HCT116 (cell line): ENCODE data around the gene SEMA6D. TPM values are rescaled to one million over a fixed set of nuclear protein-coding genes. Genes with fewer than 3 reads are reported as not detected.

Experiments
- ATAC-seq: fragments of 200-7000 bp; cut with Tn5 transposase; 2 replicates; pipeline ENCODE4 v1.9.1; 2020; ENCODE audit warnings: mild to moderate bottlenecking, moderate library complexity
- BruUV-seq: library from RNA; stranded (reverse); fragments of 400-500 nt; replicated peaks from 2 replicates; lab custom pipeline; 2021; lab: Mats Ljungman, UMichigan
- CTCF ChIA-PET: fragments of 300-600 bp; sonication (Branson Sonifier 250); formaldehyde crosslinking; loops from one replicate; lab custom pipeline; 2021; ENCODE audit warnings: antibody characterized with exemption; lab: Charles Lee
- POLR2A ChIA-PET: fragments of 300-600, 350-600 bp; sonication (Branson Sonifier 250); formaldehyde crosslinking; loops from one replicate; lab custom pipeline; 2021; ENCODE audit warnings: antibody characterized with exemption; lab: Charles Lee
- RAD21 ChIA-PET, 2 experiments: fragments of 300-600 bp; sonication (Branson Sonifier 250); formaldehyde crosslinking; loops; one replicate each; lab custom pipeline; 2023; ENCODE audit warnings: low total read pairs in 2 of 2; ENCODE audit not compliant: uncharacterized antibody in 2 of 2, unreplicated experiment in 2 of 2, low non-redundant PET in 1 of 2; lab: Charles Lee
- DNase-seq: peaks from one replicate; pipeline ENCODE4 v3.0.0-alpha.2; 2010; ENCODE audit warnings: low read depth, low spot score
- H2AFZ ChIP-seq: fragments of 200-600 bp; shearing (Covaris generic), sonication (generic); 2 replicates; pipeline ENCODE4 v1.6.1; 2017; ENCODE audit warnings: low read depth, mixed run types, mixed read lengths, antibody characterized with exemption, low read length; ENCODE audit not compliant: poor library complexity, severe bottlenecking
- H3K27ac ChIP-seq: 2 replicates; pipeline ENCODE4 v1.5.1; 2012; ENCODE audit warnings: low read depth, low read length
- H3K27me3 ChIP-seq: fragments of 200-600 bp; sonication (generic); 2 replicates; pipeline ENCODE4 v1.6.1; 2016; ENCODE audit warnings: mixed run types, low read length, mixed read lengths; ENCODE audit not compliant: insufficient read depth
- H3K36me3 ChIP-seq, 2 experiments: fragments of 200-500 bp in 1 of 2; fragments of 200-600 bp in 1 of 2; sonication (Bioruptor generic) in 1 of 2; sonication (generic) in 1 of 2; 2 replicates each; pipeline versions ENCODE4 v1.5.1 to v1.6.1; 2014 to 2016; ENCODE audit warnings: low read length in 2 of 2, inconsistent platforms in 1 of 2, mixed read lengths in 1 of 2, mixed run types in 1 of 2; ENCODE audit not compliant: insufficient read depth in 2 of 2, control insufficient read depth in 1 of 2
- H3K4me1 ChIP-seq, 2 experiments: fragments of 200-600 bp in 1 of 2; sonication (generic) in 1 of 2; 2 replicates each; pipeline versions ENCODE4 v1.5.1 to v1.6.1; 2012 to 2017; ENCODE audit warnings: low read length in 2 of 2, inconsistent platforms in 1 of 2, mild to moderate bottlenecking in 1 of 2, mixed read lengths in 1 of 2, mixed run types in 1 of 2, moderate library complexity in 1 of 2; ENCODE audit not compliant: insufficient read depth in 2 of 2, control insufficient read depth in 1 of 2
- H3K4me2 ChIP-seq: fragments of 200-600 bp; sonication (generic); 2 replicates; pipeline ENCODE4 v1.6.1; 2017; ENCODE audit warnings: mixed run types, low read length, mixed read lengths
- H3K4me3 ChIP-seq, 2 experiments: fragments of 200-600 bp in 1 of 2; sonication (generic) in 1 of 2; replicated peaks in 1 of 2; 2 replicates each; pipeline ENCODE4 v1.5.1; 2011 to 2016; ENCODE audit warnings: low read length in 2 of 2, control low read depth in 1 of 2, low read depth in 1 of 2, mild to moderate bottlenecking in 1 of 2, mixed read lengths in 1 of 2, mixed run types in 1 of 2
- H3K79me2 ChIP-seq: fragments of 200-600 bp; sonication (generic); 2 replicates; pipeline ENCODE4 v1.6.1; 2017; ENCODE audit warnings: mild to moderate bottlenecking, mixed run types, low read length, moderate library complexity, mixed read lengths; ENCODE audit not compliant: insufficient read depth
- H3K9ac ChIP-seq: fragments of 200-600 bp; sonication (generic); 2 replicates; pipeline ENCODE4 v1.6.1; 2016; ENCODE audit warnings: low read length, mixed read lengths
- H3K9me2 ChIP-seq: fragments of 200-600 bp; sonication (generic), shearing (Covaris generic); 2 replicates; pipeline ENCODE4 v1.6.1; 2017; ENCODE audit warnings: mixed run types, mild to moderate bottlenecking, moderate library complexity; ENCODE audit not compliant: insufficient read depth
- H3K9me3 ChIP-seq, 2 experiments: fragments of 200-500 bp in 1 of 2; fragments of 200-600 bp in 1 of 2; sonication (Bioruptor generic) in 1 of 2; sonication (generic) in 1 of 2; 2 replicates each; pipeline ENCODE4 v1.6.1; 2014 to 2017; ENCODE audit warnings: low read length in 2 of 2, mixed read lengths in 2 of 2, inconsistent platforms in 1 of 2, low read depth in 1 of 2, mild to moderate bottlenecking in 1 of 2, mixed run types in 1 of 2, moderate library complexity in 1 of 2; ENCODE audit not compliant: control insufficient read depth in 1 of 2, insufficient read depth in 1 of 2
- H4K20me1 ChIP-seq: fragments of 200-600 bp; sonication (generic), shearing (Covaris generic); 2 replicates; pipeline ENCODE4 v1.6.1; 2017; ENCODE audit warnings: mixed run types, mild to moderate bottlenecking, moderate library complexity; ENCODE audit not compliant: insufficient read depth
- CBX3 ChIP-seq: IDR thresholded peaks from 2 replicates; pipeline ENCODE4 v1.6.1; 2012; ENCODE audit warnings: low read depth
- CEBPB ChIP-seq: IDR thresholded peaks from 2 replicates; pipeline ENCODE4 v1.6.1; 2012; ENCODE audit warnings: low read depth
- EGR1 ChIP-seq: IDR thresholded peaks from 2 replicates; pipeline ENCODE4 v1.6.1; 2012; ENCODE audit warnings: low read depth
- ELF1 ChIP-seq: IDR thresholded peaks from 2 replicates; pipeline ENCODE4 v1.6.1; 2012; ENCODE audit warnings: low read depth, borderline replicate concordance
- EZH2phosphoT487 ChIP-seq: fragments of 200-600 bp; IDR thresholded peaks from 2 replicates; pipeline ENCODE4 v1.6.1; 2018; ENCODE audit warnings: antibody characterized with exemption, borderline replicate concordance
- FOSL1 ChIP-seq: IDR thresholded peaks from 2 replicates; pipeline ENCODE4 v1.6.1; 2012; ENCODE audit warnings: low read depth
- JUND ChIP-seq: IDR thresholded peaks from 2 replicates; pipeline ENCODE4 v1.6.1; 2012
- POLR2A ChIP-seq: IDR thresholded peaks from 2 replicates; pipeline ENCODE4 v1.7.0; 2011; ENCODE audit warnings: borderline replicate concordance; ENCODE audit not compliant: insufficient read depth, insufficient read length; ENCODE audit errors: extremely low read depth
- POLR2AphosphoS5 ChIP-seq: IDR thresholded peaks from 2 replicates; pipeline ENCODE4 v1.6.1; 2011; ENCODE audit warnings: mild to moderate bottlenecking, low read depth, low read length, moderate library complexity
- RAD21 ChIP-seq: IDR thresholded peaks from 2 replicates; pipeline ENCODE4 v1.6.1; 2012; ENCODE audit warnings: low read depth, mild to moderate bottlenecking
- SIN3A ChIP-seq: IDR thresholded peaks from 2 replicates; pipeline ENCODE4 v1.6.1; 2012; ENCODE audit warnings: low read depth
- TCF7L2 ChIP-seq: IDR thresholded peaks from 2 replicates; pipeline ENCODE4 v1.7.0; 2011; ENCODE audit warnings: borderline replicate concordance, inconsistent platforms; ENCODE audit not compliant: insufficient read depth, insufficient read length; ENCODE audit errors: extremely low read depth
- ZFX ChIP-seq: fragments of 450-650 bp; IDR thresholded peaks from 2 replicates; pipeline ENCODE4 v1.6.1; 2017
- intact Hi-C: fragments of 100-400 bp; cut with micrococcal nuclease; formaldehyde crosslinking; loops from 2 replicates; pipeline ENCODE4 v1.10.0; 2022
- total RNA-seq: library from RNA; stranded (reverse); gene quantifications from one replicate; pipeline ENCODE4 v1.2.1, GENCODE V29; 2021; ENCODE audit not compliant: unreplicated experiment
- TF ChIP-seq, protein P1 (sequence below): IDR thresholded peaks from 2 replicates; pipeline ENCODE4 v1.6.1; 2012
- TF ChIP-seq, protein P2 (sequence below): IDR thresholded peaks from 2 replicates; pipeline ENCODE4 v1.6.1; 2011; ENCODE audit warnings: mild to moderate bottlenecking, low read length, moderate library complexity; ENCODE audit not compliant: insufficient replicate concordance; ENCODE audit errors: extremely low read depth
- TF ChIP-seq, protein P3 (sequence below): IDR thresholded peaks from 2 replicates; pipeline ENCODE4 v1.6.1; 2012; ENCODE audit warnings: low read depth
- TF ChIP-seq, protein P4 (sequence below): IDR thresholded peaks from 2 replicates; pipeline ENCODE4 v1.6.1; 2012

SEMA6D gene
- total RNA-seq, 1 experiment from 2014 or later: 0.02 TPM

DNA sequence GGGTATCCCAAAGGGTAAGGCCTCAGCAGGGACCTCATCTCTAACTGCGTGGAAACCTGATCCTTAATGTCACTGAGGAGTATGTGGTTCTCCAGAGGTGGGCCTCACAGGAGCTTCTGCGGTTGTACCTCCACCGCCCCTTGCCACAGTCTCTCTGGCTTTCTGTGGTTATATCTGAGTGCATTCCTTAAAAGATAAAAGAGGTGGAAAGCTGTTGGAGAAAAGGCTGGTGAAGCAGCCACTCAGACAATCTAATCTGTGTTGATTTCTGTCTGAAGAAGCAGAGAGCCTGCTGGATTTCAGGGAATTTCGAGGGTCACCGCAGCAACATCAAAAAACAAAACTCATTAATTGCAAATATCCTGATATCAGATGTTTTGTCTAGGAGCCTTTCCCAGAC, 51.4 kb downstream of the SEMA6D start:
- RAD21 ChIA-PET: no interaction called here
- Histone ChIP-seq H3K9me3 (peaks cover 3 to 45% of the 10 kb centered on the region in 2 experiments; a peak in 2 of 4 replicates), H3K27ac (no peak overlapping the region), H3K4me2 (no peak overlapping the region), H3K27me3 (no peaks in the 10 kb centered on the region), H3K4me1 (no peaks in the 10 kb centered on the region), H3K79me2 (no peaks in the 10 kb centered on the region), H2AFZ (no peak overlapping the region), H3K4me3 (no peak overlapping the region), H3K9ac (no peak overlapping the region), H3K9me2 (no peaks in the 10 kb centered on the region), H4K20me1 (no peaks in the 10 kb centered on the region), H3K36me3 (no peaks in the 10 kb centered on the region; a peak in 1 of 4 replicates)
- TF ChIP-seq RAD21 (no peak), EZH2phosphoT487 (no peak)
- DNase-seq: no peak
- no peak for ATAC-seq
- CTCF ChIA-PET: no interaction called here
- intact Hi-C loops: no loop called here
- POLR2A ChIA-PET: no interaction called here
- BruUV-seq: no TSS peak

DNA sequence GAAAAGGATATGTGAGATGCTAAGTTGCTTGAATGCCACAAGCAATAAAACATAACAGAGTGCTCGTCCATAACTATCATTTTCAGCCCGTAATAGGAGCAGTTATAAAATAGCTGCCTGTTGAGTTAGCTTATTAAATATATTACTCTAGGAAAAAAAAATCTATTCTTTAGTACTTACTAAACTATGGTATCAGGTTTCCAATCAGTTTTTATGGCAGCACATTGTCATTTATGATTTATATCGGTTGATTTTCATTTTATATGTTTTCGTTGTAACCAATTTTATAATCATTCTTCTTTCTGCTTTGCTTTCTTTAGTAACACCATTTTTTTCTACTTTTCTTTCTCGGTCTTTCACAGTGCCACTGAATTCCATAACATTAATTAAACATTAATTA, 51.9 kb downstream of the SEMA6D start:
- no peak overlapping the region for H3K9ac ChIP-seq
- RAD21 ChIA-PET: no interaction called here
- peaks cover 0 to 41% of the 10 kb centered on the region in 2 experiments; a peak in 2 of 4 replicates for H3K9me3 ChIP-seq
- H3K4me1 ChIP-seq: no peaks in the 10 kb centered on the region
- H3K9me2 ChIP-seq: no peaks in the 10 kb centered on the region
- no peak overlapping the region for H3K27ac ChIP-seq
- intact Hi-C loops: no loop called here
- POLR2A ChIA-PET: no interaction called here
- no peak overlapping the region for H3K4me2 ChIP-seq
- DNase-seq (no peak), ATAC-seq (no peak)
- H3K79me2 ChIP-seq: no peaks in the 10 kb centered on the region
- no peaks in the 10 kb centered on the region for H4K20me1 ChIP-seq
- no TSS peak for BruUV-seq
- H2AFZ ChIP-seq: no peak overlapping the region
- H3K27me3 ChIP-seq: no peaks in the 10 kb centered on the region
- CTCF ChIA-PET: no interaction called here
- H3K36me3 ChIP-seq: no peaks in the 10 kb centered on the region; a peak in 1 of 4 replicates
- H3K4me3 ChIP-seq: no peak overlapping the region
- TF ChIP-seq SIN3A: no peak
- TF ChIP-seq, protein P1, sequence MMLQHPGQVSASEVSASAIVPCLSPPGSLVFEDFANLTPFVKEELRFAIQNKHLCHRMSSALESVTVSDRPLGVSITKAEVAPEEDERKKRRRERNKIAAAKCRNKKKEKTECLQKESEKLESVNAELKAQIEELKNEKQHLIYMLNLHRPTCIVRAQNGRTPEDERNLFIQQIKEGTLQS: no peak
- TF ChIP-seq CBX3: no peak
- TF ChIP-seq ZFX: no peak
- TF ChIP-seq, protein P2, sequence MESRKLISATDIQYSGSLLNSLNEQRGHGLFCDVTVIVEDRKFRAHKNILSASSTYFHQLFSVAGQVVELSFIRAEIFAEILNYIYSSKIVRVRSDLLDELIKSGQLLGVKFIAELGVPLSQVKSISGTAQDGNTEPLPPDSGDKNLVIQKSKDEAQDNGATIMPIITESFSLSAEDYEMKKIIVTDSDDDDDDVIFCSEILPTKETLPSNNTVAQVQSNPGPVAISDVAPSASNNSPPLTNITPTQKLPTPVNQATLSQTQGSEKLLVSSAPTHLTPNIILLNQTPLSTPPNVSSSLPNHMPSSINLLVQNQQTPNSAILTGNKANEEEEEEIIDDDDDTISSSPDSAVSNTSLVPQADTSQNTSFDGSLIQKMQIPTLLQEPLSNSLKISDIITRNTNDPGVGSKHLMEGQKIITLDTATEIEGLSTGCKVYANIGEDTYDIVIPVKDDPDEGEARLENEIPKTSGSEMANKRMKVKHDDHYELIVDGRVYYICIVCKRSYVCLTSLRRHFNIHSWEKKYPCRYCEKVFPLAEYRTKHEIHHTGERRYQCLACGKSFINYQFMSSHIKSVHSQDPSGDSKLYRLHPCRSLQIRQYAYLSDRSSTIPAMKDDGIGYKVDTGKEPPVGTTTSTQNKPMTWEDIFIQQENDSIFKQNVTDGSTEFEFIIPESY: no peak
- TF ChIP-seq ELF1: no peak
- no peak for TF ChIP-seq CEBPB
- TF ChIP-seq, protein P3, sequence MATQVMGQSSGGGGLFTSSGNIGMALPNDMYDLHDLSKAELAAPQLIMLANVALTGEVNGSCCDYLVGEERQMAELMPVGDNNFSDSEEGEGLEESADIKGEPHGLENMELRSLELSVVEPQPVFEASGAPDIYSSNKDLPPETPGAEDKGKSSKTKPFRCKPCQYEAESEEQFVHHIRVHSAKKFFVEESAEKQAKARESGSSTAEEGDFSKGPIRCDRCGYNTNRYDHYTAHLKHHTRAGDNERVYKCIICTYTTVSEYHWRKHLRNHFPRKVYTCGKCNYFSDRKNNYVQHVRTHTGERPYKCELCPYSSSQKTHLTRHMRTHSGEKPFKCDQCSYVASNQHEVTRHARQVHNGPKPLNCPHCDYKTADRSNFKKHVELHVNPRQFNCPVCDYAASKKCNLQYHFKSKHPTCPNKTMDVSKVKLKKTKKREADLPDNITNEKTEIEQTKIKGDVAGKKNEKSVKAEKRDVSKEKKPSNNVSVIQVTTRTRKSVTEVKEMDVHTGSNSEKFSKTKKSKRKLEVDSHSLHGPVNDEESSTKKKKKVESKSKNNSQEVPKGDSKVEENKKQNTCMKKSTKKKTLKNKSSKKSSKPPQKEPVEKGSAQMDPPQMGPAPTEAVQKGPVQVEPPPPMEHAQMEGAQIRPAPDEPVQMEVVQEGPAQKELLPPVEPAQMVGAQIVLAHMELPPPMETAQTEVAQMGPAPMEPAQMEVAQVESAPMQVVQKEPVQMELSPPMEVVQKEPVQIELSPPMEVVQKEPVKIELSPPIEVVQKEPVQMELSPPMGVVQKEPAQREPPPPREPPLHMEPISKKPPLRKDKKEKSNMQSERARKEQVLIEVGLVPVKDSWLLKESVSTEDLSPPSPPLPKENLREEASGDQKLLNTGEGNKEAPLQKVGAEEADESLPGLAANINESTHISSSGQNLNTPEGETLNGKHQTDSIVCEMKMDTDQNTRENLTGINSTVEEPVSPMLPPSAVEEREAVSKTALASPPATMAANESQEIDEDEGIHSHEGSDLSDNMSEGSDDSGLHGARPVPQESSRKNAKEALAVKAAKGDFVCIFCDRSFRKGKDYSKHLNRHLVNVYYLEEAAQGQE: no peak
- no peak for TF ChIP-seq TCF7L2
- TF ChIP-seq EGR1: no peak
- TF ChIP-seq JUND: no peak
- no peak for TF ChIP-seq FOSL1
- TF ChIP-seq POLR2AphosphoS5: no peak
- TF ChIP-seq, protein P4, sequence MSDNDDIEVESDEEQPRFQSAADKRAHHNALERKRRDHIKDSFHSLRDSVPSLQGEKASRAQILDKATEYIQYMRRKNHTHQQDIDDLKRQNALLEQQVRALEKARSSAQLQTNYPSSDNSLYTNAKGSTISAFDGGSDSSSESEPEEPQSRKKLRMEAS: no peak
- no peak for TF ChIP-seq POLR2A
